Mesenchymal stem cell (in vitro differentiated cells and primary cell): ENCODE data around the gene ABHD2.

Experiments used
- DNase-seq: peaks from one replicate; pipeline ENCODE4 v3.0.0-alpha.2; 2013
- H2AFZ ChIP-seq: one replicate; pipeline ENCODE4 v1.6.1; 2013; ENCODE audit warnings: low read depth, mild to moderate bottlenecking, control low read depth, inconsistent platforms, low read length, moderate library complexity
- H2AK5ac ChIP-seq: 2 replicates; pipeline ENCODE4 v1.6.1; 2013; ENCODE audit warnings: low read length, moderate library complexity, mild to moderate bottlenecking, inconsistent platforms; ENCODE audit not compliant: severe bottlenecking
- H2BK120ac ChIP-seq: one replicate; pipeline ENCODE4 v1.6.1; 2013; ENCODE audit warnings: low read depth, mild to moderate bottlenecking, inconsistent platforms, low read length, moderate library complexity
- H2BK12ac ChIP-seq, 2 experiments: one replicate each; pipeline ENCODE4 v1.6.1; 2013; ENCODE audit warnings: inconsistent platforms in 2 of 2, low read length in 2 of 2, mild to moderate bottlenecking in 2 of 2, moderate library complexity in 2 of 2, control low read depth in 1 of 2
- H2BK15ac ChIP-seq: one replicate; pipeline ENCODE4 v1.6.1; 2013; ENCODE audit warnings: mild to moderate bottlenecking, low read depth, inconsistent platforms; ENCODE audit not compliant: poor library complexity, severe bottlenecking
- H2BK5ac ChIP-seq: 2 replicates; pipeline ENCODE4 v1.6.1; 2013; ENCODE audit warnings: low read depth, mild to moderate bottlenecking, low read length, control low read depth, inconsistent platforms; ENCODE audit not compliant: poor library complexity, severe bottlenecking
- H3K14ac ChIP-seq, 2 experiments: one replicate each; pipeline ENCODE4 v1.6.1; 2013; ENCODE audit warnings: inconsistent platforms in 2 of 2, low read length in 2 of 2, control low read depth in 1 of 2, mild to moderate bottlenecking in 1 of 2, moderate library complexity in 1 of 2
- H3K18ac ChIP-seq, 2 experiments: one replicate each; pipeline ENCODE4 v1.6.1; 2013; ENCODE audit warnings: inconsistent platforms in 2 of 2, low read length in 2 of 2, control low read depth in 1 of 2, low read depth in 1 of 2, mild to moderate bottlenecking in 1 of 2
- H3K23ac ChIP-seq, 2 experiments: one replicate each; pipeline ENCODE4 v1.6.1; 2013; ENCODE audit warnings: inconsistent platforms in 2 of 2, low read length in 2 of 2, mild to moderate bottlenecking in 2 of 2, moderate library complexity in 2 of 2, control low read depth in 1 of 2
- H3K27ac ChIP-seq: 2 replicates; pipeline ENCODE4 v1.5.1; 2013; ENCODE audit warnings: mild to moderate bottlenecking, moderate library complexity, low read length, control low read depth, inconsistent platforms; ENCODE audit not compliant: poor library complexity, severe bottlenecking
- H3K27me3 ChIP-seq, 2 experiments: 2 replicates each; pipeline versions ENCODE4 v1.6.1 to v1.7.0; 2013; ENCODE audit warnings: low read length in 2 of 2, mild to moderate bottlenecking in 2 of 2, moderate library complexity in 2 of 2, control low read depth in 1 of 2, inconsistent platforms in 1 of 2; ENCODE audit not compliant: control insufficient read depth in 1 of 2, insufficient read depth in 1 of 2
- H3K36me3 ChIP-seq, 2 experiments: 2 replicates each; pipeline versions ENCODE4 v1.6.1 to v1.7.0; 2013; ENCODE audit warnings: low read length in 2 of 2, control low read depth in 1 of 2, inconsistent platforms in 1 of 2, low read depth in 1 of 2, mild to moderate bottlenecking in 1 of 2; ENCODE audit not compliant: insufficient read depth in 2 of 2, control insufficient read depth in 1 of 2
- H3K4ac ChIP-seq, 2 experiments: one replicate each; pipeline ENCODE4 v1.6.1; 2013; ENCODE audit warnings: inconsistent platforms in 2 of 2, low read length in 2 of 2, mild to moderate bottlenecking in 2 of 2, moderate library complexity in 2 of 2, control low read depth in 1 of 2, low read depth in 1 of 2
- H3K4me1 ChIP-seq: 2 replicates; pipeline ENCODE4 v1.6.1; 2013; ENCODE audit warnings: low read depth, low read length, control low read depth; ENCODE audit not compliant: control insufficient read depth, insufficient read depth
- H3K4me2 ChIP-seq: 2 replicates; pipeline ENCODE4 v1.6.1; 2013; ENCODE audit warnings: low read length, mild to moderate bottlenecking, inconsistent platforms; ENCODE audit not compliant: poor library complexity, severe bottlenecking
- H3K4me3 ChIP-seq, 2 experiments: 2 replicates each; pipeline versions ENCODE4 v1.5.1 to v1.7.0; 2013; ENCODE audit warnings: low read length in 2 of 2, mild to moderate bottlenecking in 2 of 2, control low read depth in 1 of 2, low read depth in 1 of 2; ENCODE audit not compliant: insufficient read depth in 1 of 2
- H3K79me1 ChIP-seq: replicated peaks from 2 replicates; pipeline ENCODE4 v1.6.1; 2013; ENCODE audit warnings: mild to moderate bottlenecking, control low read depth, low read length, inconsistent platforms; ENCODE audit not compliant: poor library complexity, severe bottlenecking
- H3K9ac ChIP-seq: 2 replicates; pipeline ENCODE4 v1.7.0; 2013; ENCODE audit warnings: mild to moderate bottlenecking, low read length, moderate library complexity
- H3K9me3 ChIP-seq: 2 replicates; pipeline ENCODE4 v1.7.0; 2013; ENCODE audit warnings: mild to moderate bottlenecking, low read length; ENCODE audit not compliant: control insufficient read depth
- H4K8ac ChIP-seq: one replicate; pipeline ENCODE4 v1.6.1; 2013; ENCODE audit warnings: inconsistent platforms, mild to moderate bottlenecking, low read length, moderate library complexity
- H4K91ac ChIP-seq: one replicate; pipeline ENCODE4 v1.6.1; 2013; ENCODE audit warnings: mild to moderate bottlenecking, low read length, inconsistent platforms
- WGBS: methylation state at CpG from one replicate; pipeline ENCODE4 v1.1.7; 2013; ENCODE audit warnings: mixed read lengths; 5-methylcytosine and 5-hydroxymethylcytosine counted together

ABHD2 gene

DNA sequence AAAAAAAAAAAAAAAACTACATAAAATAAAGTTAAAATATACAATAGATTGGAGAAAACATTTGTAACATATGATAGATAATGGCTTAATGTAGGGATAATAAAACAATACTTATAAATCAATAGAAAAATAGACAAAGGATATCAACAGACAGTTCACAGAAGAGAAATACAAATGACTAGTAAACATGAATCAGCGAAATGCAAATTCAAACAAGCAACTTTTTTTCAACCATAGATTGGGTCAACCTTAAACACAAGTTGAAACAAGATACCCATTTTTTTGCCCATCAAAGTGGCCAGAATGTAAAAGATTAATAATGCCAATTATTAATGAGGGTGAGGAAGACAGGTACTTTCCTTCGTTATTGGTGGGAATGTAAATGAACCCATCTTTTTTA, 59.9 kb downstream of the ABHD2 start:
- Histone ChIP-seq H2AFZ (no peak overlapping the region), H3K4me1 (no peaks in the 10 kb centered on the region), H2BK120ac (no peak overlapping the region), H3K9me3 (no peaks in the 10 kb centered on the region), H2BK12ac (no peak overlapping the region), H4K91ac (no peak overlapping the region), H3K23ac (no peak overlapping the region), H3K4me2 (no peak overlapping the region), H2AK5ac (no peak overlapping the region), H2BK5ac (no peak overlapping the region), H3K27me3 (no peaks in the 10 kb centered on the region), H3K4me3 (no peak overlapping the region), H3K27ac (no peak overlapping the region), H3K9ac (no peak overlapping the region), H3K36me3 (peaks cover 4 to 60% of the 10 kb centered on the region in 2 experiments), H4K8ac (no peak overlapping the region), H3K14ac (no peak overlapping the region), H2BK15ac (no peak overlapping the region), H3K79me1 (peaks cover 19% of the 10 kb centered on the region), H3K4ac (no peak overlapping the region), H3K18ac (no peak overlapping the region)
- DNase-seq = no peak
- 75% methylated on average over 2 of the region's 2 CpGs for WGBS

DNA sequence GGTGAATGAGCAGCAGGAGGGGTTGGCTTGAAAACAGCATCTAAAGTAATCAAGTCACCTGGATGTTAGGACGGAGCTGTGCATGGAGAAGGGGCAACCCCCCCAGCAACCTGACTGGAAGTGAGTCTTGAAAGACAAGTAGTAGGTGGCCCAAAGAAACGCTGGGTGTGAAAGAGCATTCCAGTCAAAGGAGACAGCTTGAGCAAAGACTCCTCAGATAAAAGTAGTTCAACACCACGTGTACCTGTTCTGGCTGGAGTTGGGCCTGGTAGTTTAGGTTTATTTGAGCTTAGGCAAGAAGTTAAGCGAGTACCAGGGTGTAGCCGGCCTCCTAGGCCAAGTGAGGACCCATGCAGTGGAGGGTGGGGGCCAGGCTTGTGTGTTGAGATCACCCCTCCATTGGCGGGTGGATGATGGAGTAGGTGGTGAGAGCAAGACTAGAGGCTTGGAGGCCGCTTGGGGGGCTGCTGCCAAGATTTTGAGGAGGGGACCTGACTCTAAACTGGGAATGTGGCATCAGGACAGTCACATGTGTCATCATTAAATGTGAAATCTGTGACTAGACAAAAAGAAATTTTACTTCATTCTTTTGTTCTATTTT, 61.3 kb downstream of the ABHD2 start:
- Histone ChIP-seq H3K36me3 (peaks cover 4 to 75% of the 10 kb centered on the region in 2 experiments), H3K14ac (no peak overlapping the region), H2AK5ac (no peak overlapping the region), H3K4me2 (no peak overlapping the region), H3K23ac (no peak overlapping the region), H3K4me3 (no peak overlapping the region), H3K27me3 (no peaks in the 10 kb centered on the region), H3K18ac (no peak overlapping the region), H2BK15ac (no peak overlapping the region), H2BK5ac (no peak overlapping the region), H4K91ac (no peak overlapping the region), H3K9ac (no peak overlapping the region), H3K27ac (no peak overlapping the region), H3K79me1 (peaks cover 19% of the 10 kb centered on the region), H2BK12ac (no peak overlapping the region), H3K4ac (no peak overlapping the region), H2BK120ac (no peak overlapping the region), H2AFZ (no peak overlapping the region), H3K9me3 (no peaks in the 10 kb centered on the region), H3K4me1 (no peaks in the 10 kb centered on the region), H4K8ac (no peak overlapping the region)
- DNase-seq = no peak
- WGBS = 95% methylated on average over 6 of the region's 7 CpGs

- Histone ChIP-seq H2BK5ac (no peak overlapping the region), H2AFZ (no peak overlapping the region), H4K91ac (no peak overlapping the region), H3K36me3 (peaks cover 5 to 79% of the 10 kb centered on the region in 2 experiments), H2BK12ac (no peak overlapping the region), H3K4ac (no peak overlapping the region), H3K79me1 (peaks cover 19% of the 10 kb centered on the region), H2BK120ac (no peak overlapping the region), H3K4me2 (no peak overlapping the region), H3K4me3 (no peak overlapping the region), H4K8ac (no peak overlapping the region), H2BK15ac (no peak overlapping the region), H3K27ac (no peak overlapping the region), H3K9ac (no peak overlapping the region), H3K18ac (no peak overlapping the region), H3K9me3 (no peaks in the 10 kb centered on the region), H3K23ac (no peak overlapping the region), H2AK5ac (no peak overlapping the region), H3K27me3 (no peaks in the 10 kb centered on the region), H3K4me1 (no peaks in the 10 kb centered on the region), H3K14ac (no peak overlapping the region)
- no peak for DNase-seq
- 100% methylated on average over 1 of the region's 3 CpGs for WGBS
Measured at GRCh38 chr15:89150287-89150686, 62.0 kb downstream of the ABHD2 start.

- Histone ChIP-seq H3K36me3 (peaks cover 11 to 78% of the 10 kb centered on the region in 2 experiments), H4K8ac (no peak overlapping the region), H3K27me3 (no peaks in the 10 kb centered on the region), H3K18ac (no peak overlapping the region), H3K4me2 (no peak overlapping the region), H2BK120ac (no peak overlapping the region), H2BK12ac (no peak overlapping the region), H3K4ac (no peak overlapping the region), H2AFZ (no peak overlapping the region), H3K79me1 (peaks cover 12% of the 10 kb centered on the region), H3K9me3 (no peaks in the 10 kb centered on the region), H3K4me1 (no peaks in the 10 kb centered on the region), H3K27ac (no peak overlapping the region), H3K14ac (no peak overlapping the region), H2BK15ac (no peak overlapping the region), H2BK5ac (no peak overlapping the region), H3K9ac (no peak overlapping the region), H4K91ac (no peak overlapping the region), H3K4me3 (no peak overlapping the region), H3K23ac (no peak overlapping the region), H2AK5ac (no peak overlapping the region)
- WGBS = 92% methylated on average over 10 of the region's 12 CpGs
- DNase-seq = no peak
Measured at GRCh38 chr15:89150762-89151664, 62.8 kb downstream of the ABHD2 start.
